CD14-positive monocyte (primary cell): ENCODE data around the gene PDS5B. TPM values are rescaled to one million over a fixed set of nuclear protein-coding genes. Genes with fewer than 3 reads are reported as not detected.
"Not testable (repeated sequence)": the region's sequence is repeated elsewhere in the genome, so short reads cannot be mapped to it uniquely, and the experiment has no call there.

Source experiments
- DNase-seq, 3 donors: peaks; one replicate each; pipeline ENCODE4 v3.0.0-alpha.2; 2011 to 2022
- H2AFZ ChIP-seq: 2 replicates; pipeline ENCODE4 v1.6.0; 2012; ENCODE audit warnings: mild to moderate bottlenecking, low read depth, low read length, inconsistent platforms; ENCODE audit not compliant: insufficient read depth, poor library complexity, severe bottlenecking
- H3K27ac ChIP-seq, 2 donors: 1 replicate in 1 of 2; 2 replicates in 1 of 2; pipeline ENCODE4 v1.5.1; 2012 to 2013; ENCODE audit warnings: low read length in 2 of 2, control low read depth in 1 of 2, inconsistent platforms in 1 of 2, low read depth in 1 of 2, mild to moderate bottlenecking in 1 of 2
- H3K27me3 ChIP-seq, 2 donors: one replicate each; pipeline versions ENCODE4 v1.6.0 to v1.6.1; 2011 to 2013; ENCODE audit warnings: low read length in 2 of 2; ENCODE audit not compliant: control insufficient read depth in 2 of 2, insufficient read depth in 2 of 2
- H3K36me3 ChIP-seq, 2 donors: replicated peaks in 1 of 2; 1 replicate in 1 of 2; 2 replicates in 1 of 2; pipeline versions ENCODE4 v1.5.1 to v1.6.1; 2012 to 2013; ENCODE audit warnings: low read length in 2 of 2, control low read depth in 1 of 2, inconsistent platforms in 1 of 2, mild to moderate bottlenecking in 1 of 2; ENCODE audit not compliant: insufficient read depth in 2 of 2, control insufficient read depth in 1 of 2
- H3K4me1 ChIP-seq, 2 donors: 1 replicate in 1 of 2; 2 replicates in 1 of 2; pipeline versions ENCODE4 v1.5.1 to v1.6.1; 2012 to 2013; ENCODE audit warnings: low read length in 2 of 2, control low read depth in 1 of 2, inconsistent platforms in 1 of 2, mild to moderate bottlenecking in 1 of 2, moderate library complexity in 1 of 2; ENCODE audit not compliant: insufficient read depth in 2 of 2, control insufficient read depth in 1 of 2
- H3K4me2 ChIP-seq: replicated peaks from 2 replicates; pipeline ENCODE3; 2012; ENCODE audit warnings: low read length, moderate library complexity, mild to moderate bottlenecking; ENCODE audit not compliant: poor library complexity, severe bottlenecking; ENCODE audit errors: extremely low read depth
- H3K4me3 ChIP-seq, 3 experiments: fragments of 200-600 bp in 1 of 3; sonication (generic) in 1 of 3; replicated peaks in 1 of 3; 1 replicate in 2 of 3; 2 replicates in 1 of 3; pipeline ENCODE4 v1.5.1; 2011 to 2013; ENCODE audit warnings: low read length in 3 of 3, mild to moderate bottlenecking in 3 of 3, control low read depth in 2 of 3, low read depth in 2 of 3, inconsistent platforms in 1 of 3, moderate library complexity in 1 of 3
- H3K79me2 ChIP-seq: 2 replicates; pipeline ENCODE4 v1.6.0; 2012; ENCODE audit warnings: mild to moderate bottlenecking, control low read depth, inconsistent platforms, low read length, moderate library complexity; ENCODE audit not compliant: insufficient read depth
- H3K9ac ChIP-seq: 2 replicates; pipeline ENCODE4 v1.6.0; 2017; ENCODE audit warnings: low read length, mild to moderate bottlenecking; ENCODE audit not compliant: insufficient read depth, poor library complexity, severe bottlenecking
- H3K9me3 ChIP-seq, 2 donors: replicated peaks in 1 of 2; 1 replicate in 1 of 2; 2 replicates in 1 of 2; pipeline versions ENCODE4 v1.5.1 to v1.6.1; 2012 to 2013; ENCODE audit warnings: low read length in 2 of 2, control low read depth in 1 of 2; ENCODE audit not compliant: control insufficient read depth in 1 of 2, insufficient read depth in 1 of 2
- H4K20me1 ChIP-seq: 2 replicates; pipeline ENCODE4 v1.6.0; 2012; ENCODE audit warnings: mild to moderate bottlenecking, low read length, control low read depth, moderate library complexity; ENCODE audit not compliant: insufficient read depth
- H3K27ac Mint-ChIP-seq, 7 donors: one replicate each; pipeline ENCODE4 v1.8.0; 2020; ENCODE audit warnings: mild to moderate bottlenecking in 7 of 7, mixed read lengths in 7 of 7, moderate library complexity in 6 of 7, inconsistent platforms in 2 of 7
- H3K27me3 Mint-ChIP-seq, 3 donors: one replicate each; pipeline ENCODE4 v1.8.0; 2021 to 2022; ENCODE audit warnings: low read depth in 3 of 3, mild to moderate bottlenecking in 3 of 3, mixed read lengths in 3 of 3, moderate library complexity in 3 of 3, inconsistent platforms in 1 of 3
- H3K36me3 Mint-ChIP-seq, 2 donors: one replicate each; pipeline ENCODE4 v1.8.0; 2020; ENCODE audit warnings: mixed read lengths in 2 of 2, inconsistent platforms in 1 of 2, mild to moderate bottlenecking in 1 of 2
- H3K4me1 Mint-ChIP-seq: one replicate; pipeline ENCODE4 v1.8.0; 2020; ENCODE audit warnings: mild to moderate bottlenecking, mixed read lengths
- H3K4me3 Mint-ChIP-seq, 2 donors: one replicate each; pipeline ENCODE4 v1.8.0; 2020; ENCODE audit warnings: mild to moderate bottlenecking in 2 of 2, mixed read lengths in 2 of 2, moderate library complexity in 1 of 2
- H3K9me3 Mint-ChIP-seq, 7 donors: one replicate each; pipeline ENCODE4 v1.8.0; 2020 to 2022; ENCODE audit warnings: mixed read lengths in 7 of 7, mild to moderate bottlenecking in 6 of 7, moderate library complexity in 6 of 7, inconsistent platforms in 2 of 7
- WGBS: methylation state at CpG from one replicate; pipeline ENCODE4 v1.1.5; 2013; ENCODE audit warnings: missing lambda C conversion rate; ENCODE audit not compliant: insufficient coverage; 5-methylcytosine and 5-hydroxymethylcytosine counted together
- intact Hi-C, 2 donors: fragments of 100-400 bp; cut with micrococcal nuclease; formaldehyde crosslinking; loops; one replicate each; pipeline versions ENCODE4 v1.15.0 to v1.15.1; 2023
- polyA plus RNA-seq, 3 donors: library from polyadenylated mRNA; depleted of rRNA in 1 of 3; unstranded in 2 of 3; stranded (reverse) in 1 of 3; fragments of 300-500 nt in 2 of 3; fragments of >200 nt in 1 of 3; fragmentation: Illumina TruSeq in 2 of 3; gene quantifications; 1 replicate in 2 of 3; 2 replicates in 1 of 3; pipeline ENCODE4 v1.2.3, GENCODE V29; 2012 to 2021
- TF ChIP-seq, protein P1 (sequence below): fragments of 200-600 bp; IDR thresholded peaks from one replicate; pipeline ENCODE4 v1.8.0; 2022; ENCODE audit warnings: antibody characterized with exemption, mild to moderate bottlenecking

PDS5B gene
- polyA plus RNA-seq, 3 donors: 9.0 to 33.0 (median 21.0) TPM

DNA sequence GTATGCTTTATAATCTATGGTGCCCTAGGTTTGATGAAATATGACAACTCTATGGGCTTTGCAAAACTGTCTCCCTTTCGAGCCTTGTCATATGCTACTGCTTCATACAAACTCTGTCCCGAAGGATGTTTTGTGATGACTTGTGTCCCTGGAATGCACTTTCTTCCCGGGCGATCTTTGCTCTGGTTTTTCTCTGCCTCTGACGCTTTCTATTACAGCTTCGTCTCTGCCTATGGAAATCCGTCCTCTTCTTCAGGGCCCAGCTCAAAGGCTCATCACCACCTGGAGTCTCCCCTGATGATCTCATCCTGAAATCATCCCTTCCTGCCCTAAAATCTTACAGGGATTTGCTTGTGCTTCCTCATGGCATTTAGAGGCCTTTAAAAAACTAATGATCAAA, 238.4 kb downstream of the PDS5B start:
- no peak overlapping the region for H2AFZ ChIP-seq
- TF ChIP-seq, protein P1, sequence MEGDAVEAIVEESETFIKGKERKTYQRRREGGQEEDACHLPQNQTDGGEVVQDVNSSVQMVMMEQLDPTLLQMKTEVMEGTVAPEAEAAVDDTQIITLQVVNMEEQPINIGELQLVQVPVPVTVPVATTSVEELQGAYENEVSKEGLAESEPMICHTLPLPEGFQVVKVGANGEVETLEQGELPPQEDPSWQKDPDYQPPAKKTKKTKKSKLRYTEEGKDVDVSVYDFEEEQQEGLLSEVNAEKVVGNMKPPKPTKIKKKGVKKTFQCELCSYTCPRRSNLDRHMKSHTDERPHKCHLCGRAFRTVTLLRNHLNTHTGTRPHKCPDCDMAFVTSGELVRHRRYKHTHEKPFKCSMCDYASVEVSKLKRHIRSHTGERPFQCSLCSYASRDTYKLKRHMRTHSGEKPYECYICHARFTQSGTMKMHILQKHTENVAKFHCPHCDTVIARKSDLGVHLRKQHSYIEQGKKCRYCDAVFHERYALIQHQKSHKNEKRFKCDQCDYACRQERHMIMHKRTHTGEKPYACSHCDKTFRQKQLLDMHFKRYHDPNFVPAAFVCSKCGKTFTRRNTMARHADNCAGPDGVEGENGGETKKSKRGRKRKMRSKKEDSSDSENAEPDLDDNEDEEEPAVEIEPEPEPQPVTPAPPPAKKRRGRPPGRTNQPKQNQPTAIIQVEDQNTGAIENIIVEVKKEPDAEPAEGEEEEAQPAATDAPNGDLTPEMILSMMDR: no peak
- H3K9ac ChIP-seq: no peak overlapping the region
- no peak overlapping the region for H3K4me2 ChIP-seq
- peaks cover 0 to 4% (median 0%) of the 10 kb centered on the region in 7 donors for H3K9me3 Mint-ChIP-seq
- no peaks in the 10 kb centered on the region for H3K36me3 ChIP-seq
- H4K20me1 ChIP-seq: no peaks in the 10 kb centered on the region
- H3K4me3 Mint-ChIP-seq: no peak overlapping the region
- H3K27me3 Mint-ChIP-seq: peaks cover 0 to 5% (median 0%) of the 10 kb centered on the region in 3 donors
- H3K36me3 Mint-ChIP-seq: no peaks in the 10 kb centered on the region
- no peaks in the 10 kb centered on the region for H3K4me1 ChIP-seq
- intact Hi-C loops: no loop called here
- H3K27ac ChIP-seq: no peak overlapping the region
- no peaks in the 10 kb centered on the region for H3K79me2 ChIP-seq
- no peaks in the 10 kb centered on the region for H3K4me1 Mint-ChIP-seq
- DNase-seq: no peak
- no peaks in the 10 kb centered on the region for H3K9me3 ChIP-seq
- no peak overlapping the region for H3K4me3 ChIP-seq
- no peak overlapping the region for H3K27ac Mint-ChIP-seq
- H3K27me3 ChIP-seq: no peaks in the 10 kb centered on the region
- 96% methylated on average over 7 of the region's 7 CpGs for WGBS

DNA sequence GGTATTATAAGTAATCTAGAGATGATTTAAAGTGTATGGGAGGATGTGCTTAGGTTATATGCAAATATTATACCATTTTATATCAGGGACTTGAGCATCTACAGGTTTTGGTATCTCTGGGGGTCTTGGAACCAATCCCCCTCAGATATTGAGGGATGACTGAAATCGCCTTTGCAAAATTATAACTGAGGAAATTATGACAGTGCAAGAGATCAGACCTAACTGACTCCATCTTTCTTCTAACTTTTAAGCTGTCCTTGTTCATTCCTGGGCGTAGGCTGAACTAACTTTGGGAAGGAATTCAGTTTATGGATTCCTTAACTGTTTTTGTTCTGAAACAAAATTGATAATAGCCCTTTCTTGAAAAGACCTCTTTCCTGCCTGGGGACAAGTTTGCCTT, 239.2 kb downstream of the PDS5B start:
- peaks cover 0 to 4% (median 0%) of the 10 kb centered on the region in 7 donors for H3K9me3 Mint-ChIP-seq
- no peak overlapping the region for H3K4me3 ChIP-seq
- H3K79me2 ChIP-seq: no peaks in the 10 kb centered on the region
- no CpG with 5 or more reads among the region's 2 CpGs for WGBS
- no peaks in the 10 kb centered on the region for H4K20me1 ChIP-seq
- no peak overlapping the region for H3K27ac ChIP-seq
- H2AFZ ChIP-seq: no peak overlapping the region
- TF ChIP-seq, protein P1: no peak
- H3K4me1 Mint-ChIP-seq: no peaks in the 10 kb centered on the region
- no peaks in the 10 kb centered on the region for H3K27me3 ChIP-seq
- H3K27ac Mint-ChIP-seq: no peak overlapping the region
- H3K27me3 Mint-ChIP-seq: peaks cover 0 to 5% (median 0%) of the 10 kb centered on the region in 3 donors
- no peaks in the 10 kb centered on the region for H3K4me1 ChIP-seq
- H3K4me2 ChIP-seq: no peak overlapping the region
- no peaks in the 10 kb centered on the region for H3K9me3 ChIP-seq
- H3K36me3 ChIP-seq: no peaks in the 10 kb centered on the region
- no peak for DNase-seq
- H3K36me3 Mint-ChIP-seq: no peaks in the 10 kb centered on the region
- intact Hi-C loops: no loop called here
- H3K4me3 Mint-ChIP-seq: no peak overlapping the region
- H3K9ac ChIP-seq: no peak overlapping the region

DNA sequence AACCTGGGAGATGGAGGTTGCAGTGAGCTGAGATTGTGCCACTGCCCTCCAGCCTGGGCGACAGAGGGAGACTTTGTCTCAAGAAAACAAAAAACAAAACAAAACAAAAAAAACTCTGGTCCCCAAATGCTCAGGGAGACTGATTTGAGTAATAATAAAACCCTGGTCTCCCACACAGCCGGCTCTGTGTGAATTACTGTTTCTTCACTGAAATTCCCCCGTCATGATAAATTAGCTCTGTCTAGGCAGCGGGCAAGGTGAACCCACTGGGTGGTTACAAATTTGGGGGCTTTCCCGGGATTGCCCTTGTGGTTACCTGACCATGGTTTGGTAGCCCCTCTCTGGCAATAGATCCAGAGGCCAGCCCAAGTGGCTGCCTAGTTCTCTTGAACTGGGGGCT, 240.1 kb downstream of the PDS5B start:
- H3K4me3 Mint-ChIP-seq, H3K27me3 ChIP-seq, H3K9ac ChIP-seq, H3K9me3 Mint-ChIP-seq, intact Hi-C loops, H4K20me1 ChIP-seq, H3K79me2 ChIP-seq, H3K27ac Mint-ChIP-seq, H3K4me1 ChIP-seq, H3K4me2 ChIP-seq, H3K4me1 Mint-ChIP-seq, H3K27ac ChIP-seq, DNase-seq, H3K27me3 Mint-ChIP-seq, H3K36me3 Mint-ChIP-seq, H3K36me3 ChIP-seq, H2AFZ ChIP-seq, H3K4me3 ChIP-seq, H3K9me3 ChIP-seq: not testable (repeated sequence)
- WGBS: 93% methylated on average over 3 of the region's 5 CpGs
